SH-SY5Y (cell line): ENCODE data around the gene PDE4D.

Source experiments
- GATA2 ChIP-seq: IDR thresholded peaks from 2 replicates; pipeline ENCODE4 v1.6.1; 2011; ENCODE audit warnings: mild to moderate bottlenecking, low read depth, low read length
- GATA3 ChIP-seq: IDR thresholded peaks from 2 replicates; pipeline ENCODE4 v1.6.1; 2011; ENCODE audit warnings: low read depth, mild to moderate bottlenecking, low read length, moderate library complexity

GRCh38 chr5:59358005-59358861, 535.3 kb downstream of the PDE4D start:
- TF ChIP-seq GATA2 (no peak), GATA3 (no peak)
